CD4-positive, alpha-beta T cell treated with Interleukin-10 for 1 hour (primary cell): ENCODE results near the gene DDN.

Source experiments
- DNase-seq: peaks from one replicate; pipeline ENCODE4 v3.0.0-alpha.2; 2020

Gene DDN

GRCh38 chr12:48980389-48980952 is 18.7 kb downstream of the DDN start:
- DNase-seq: peak; percentile 46

DNA sequence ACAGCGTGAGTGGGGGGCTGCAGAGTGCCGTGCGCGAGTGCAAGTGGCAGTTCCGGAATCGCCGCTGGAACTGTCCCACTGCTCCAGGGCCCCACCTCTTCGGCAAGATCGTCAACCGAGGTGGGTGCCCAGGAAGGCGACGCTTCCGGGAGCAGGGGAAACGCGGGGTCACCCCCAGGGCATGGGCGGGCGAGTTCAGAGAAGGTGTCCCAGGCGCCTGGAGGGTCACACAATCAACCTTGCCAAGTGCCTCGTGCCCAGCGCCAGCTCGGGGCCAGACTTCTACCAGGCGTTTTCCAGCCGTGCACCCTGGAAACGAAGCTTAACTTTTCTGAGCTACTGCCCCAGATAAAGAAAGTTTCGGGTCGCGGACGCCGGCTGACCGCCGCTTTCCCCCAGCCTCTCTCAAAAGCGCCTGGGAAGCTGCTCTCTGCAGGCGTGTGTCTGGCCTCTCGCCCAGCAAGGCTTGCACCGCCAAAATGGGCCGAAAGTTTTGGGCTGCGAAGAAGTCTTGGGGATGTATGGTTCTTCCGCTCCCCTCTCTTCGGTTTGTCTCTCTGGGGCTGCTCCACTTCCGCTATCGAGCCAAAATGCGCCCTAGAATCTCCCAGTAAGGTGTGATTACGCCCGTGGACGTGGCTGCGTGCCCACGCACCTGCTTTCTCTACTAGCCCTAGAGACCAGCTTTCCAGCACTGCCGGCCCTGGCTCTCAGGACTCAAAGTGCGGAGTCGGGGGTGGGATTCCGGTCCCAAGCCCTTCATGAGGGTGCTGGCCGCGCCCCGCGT is 19.4 kb downstream of the DDN start:
- DNase-seq: peak; percentile 59

DNA sequence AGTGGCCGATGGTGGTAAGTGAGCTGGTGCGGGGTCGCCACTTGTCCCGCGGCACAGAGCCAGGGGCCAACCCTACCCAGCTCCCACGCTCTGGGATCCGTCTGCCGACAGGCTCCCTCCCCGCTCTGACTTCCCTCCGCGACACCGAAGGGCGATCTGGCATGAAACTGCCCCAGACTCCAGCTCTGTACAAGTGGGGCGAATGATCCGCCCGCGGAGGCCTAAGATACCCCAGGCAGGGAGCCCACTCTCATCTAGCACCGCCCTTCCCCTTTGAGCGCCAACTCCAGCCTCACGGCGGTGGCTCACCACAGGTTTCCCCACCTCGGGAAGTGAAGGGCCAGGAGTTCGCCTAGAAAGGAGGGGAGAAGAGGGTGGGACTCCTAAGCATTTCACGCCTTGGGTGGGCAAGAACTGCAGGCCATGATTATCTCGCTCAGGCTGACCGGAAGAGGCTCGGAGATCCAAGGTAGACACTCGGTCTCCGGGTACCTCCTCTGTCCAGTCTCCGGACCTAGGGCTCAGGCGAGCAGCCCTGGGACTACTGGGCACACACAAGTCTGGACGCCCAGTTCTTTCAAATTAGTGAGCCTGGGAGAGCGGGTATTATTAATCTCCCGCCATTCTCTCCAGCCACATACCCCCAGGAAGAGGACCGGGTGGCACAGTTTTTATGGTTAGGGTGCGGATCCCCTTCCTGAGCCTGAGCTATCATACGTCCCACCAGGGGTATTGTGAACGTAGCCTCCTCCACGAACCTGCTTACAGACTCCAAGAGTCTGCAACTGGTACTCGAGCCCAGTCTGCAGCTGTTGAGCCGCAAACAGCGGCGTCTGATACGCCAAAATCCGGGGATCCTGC is 20.2 kb downstream of the DDN start:
- no peak for DNase-seq

- DNase-seq: no peak
Measured at GRCh38 chr12:48978291-48978740, 20.9 kb downstream of the DDN start, which contains the start of gene WNT1. Gene WNT1 (plus strand): TSS chr12:48978322. CDS start chr12:48978651, 329 bp downstream.

DNA sequence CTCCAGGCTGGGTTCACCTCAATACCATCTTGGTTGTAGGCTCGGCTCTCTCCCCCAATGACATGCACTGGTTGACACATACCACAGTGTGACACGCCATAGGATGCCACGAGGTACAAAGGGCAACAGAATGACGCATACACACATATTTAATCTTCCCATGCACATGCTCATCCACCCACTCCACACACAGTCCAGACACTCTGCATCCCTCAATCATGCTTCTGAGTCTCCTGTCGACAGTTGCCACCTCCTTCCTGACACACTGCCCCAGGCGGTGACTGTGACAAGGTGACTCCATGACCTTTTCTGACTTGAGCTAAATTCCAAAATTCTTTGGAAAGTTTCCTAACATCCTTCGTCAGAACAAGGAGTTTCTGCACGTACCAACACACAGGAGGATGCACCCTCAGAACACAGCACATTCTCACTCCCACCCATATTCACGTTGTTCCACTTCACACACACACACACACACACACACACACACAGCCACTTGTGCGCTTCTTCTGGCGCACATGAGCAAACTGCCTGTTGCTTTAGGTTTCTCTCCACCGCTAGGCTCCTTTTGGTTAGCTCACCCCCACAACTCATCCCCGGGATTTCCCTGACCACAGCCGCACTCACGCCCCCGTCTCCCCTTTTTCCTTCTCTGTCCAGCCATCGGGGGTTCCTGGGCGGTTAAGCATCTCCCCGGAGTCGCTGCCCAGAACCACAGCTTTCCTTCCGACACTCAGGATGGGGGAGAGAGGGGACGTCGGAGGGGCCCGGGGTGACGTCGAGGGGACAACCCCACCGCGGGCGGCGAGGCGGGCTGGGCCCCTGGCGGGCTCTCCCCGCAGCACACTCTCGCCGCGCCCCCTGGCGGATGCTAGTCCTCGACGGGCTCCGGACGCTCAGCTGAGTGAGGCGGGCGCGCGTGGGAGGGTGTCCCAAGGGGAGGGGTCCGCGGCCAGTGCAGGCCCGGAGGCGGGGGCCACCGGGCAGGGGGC is 21.6 kb downstream of the DDN start:
- DNase-seq: peak; percentile 86

DNA sequence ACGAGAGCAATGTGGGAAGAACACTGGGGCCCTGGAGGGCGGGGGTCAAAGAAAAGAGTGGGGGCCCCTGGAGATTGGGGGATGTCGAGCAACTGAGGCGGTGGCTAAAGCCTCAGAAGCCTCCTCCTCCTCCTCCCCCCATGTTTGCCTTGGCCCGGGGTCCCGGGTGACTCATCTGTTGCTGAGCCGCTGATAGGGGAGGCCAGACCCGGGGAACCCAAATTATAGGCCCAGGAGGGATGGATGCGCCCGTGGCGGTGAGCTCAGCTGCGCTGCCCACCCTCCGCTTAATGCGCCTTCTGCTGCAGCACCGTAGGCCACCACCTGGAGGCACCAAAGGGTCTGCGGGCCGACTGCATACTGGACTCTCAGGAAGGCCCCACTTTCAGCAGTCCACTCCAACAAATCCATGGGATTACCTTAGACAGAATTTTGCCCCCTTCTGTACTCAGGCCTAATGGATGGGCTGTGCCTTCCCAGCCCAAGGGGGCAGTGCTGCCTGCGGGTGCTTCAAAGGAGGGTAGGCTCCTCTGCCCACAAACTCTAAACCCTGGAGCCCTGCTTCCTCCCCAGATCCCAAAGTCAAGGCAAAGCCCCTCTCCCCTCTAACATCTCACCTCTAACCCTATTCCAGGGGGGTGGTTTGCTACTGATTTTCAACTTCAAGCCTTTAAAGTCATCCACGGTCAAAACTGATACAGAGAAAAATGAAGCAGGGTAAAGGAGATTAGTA is 25.1 kb downstream of the DDN start:
- peak; percentile 43 for DNase-seq

DNA sequence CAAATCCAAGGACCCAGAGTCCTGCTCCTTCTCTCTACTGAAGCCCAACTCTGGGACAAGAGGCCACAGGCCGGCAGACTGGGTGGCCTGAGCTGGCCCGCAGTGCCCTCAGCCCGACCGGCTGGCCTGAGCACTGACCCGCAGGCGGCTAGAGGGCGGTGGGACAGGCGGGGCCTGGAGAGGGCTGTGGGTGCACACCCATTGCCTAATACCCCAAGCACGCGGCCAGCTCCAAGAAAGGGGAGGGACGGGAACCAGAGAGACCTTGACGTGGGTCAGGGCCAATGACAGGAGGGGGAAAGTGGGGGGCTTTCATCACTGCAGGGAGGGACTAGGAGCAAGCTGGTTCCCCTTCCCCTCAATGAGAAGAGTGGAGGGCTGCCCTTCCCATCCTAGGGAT is 25.6 kb downstream of the DDN start:
- no peak for DNase-seq

- DNase-seq: no peak
Measured at GRCh38 chr12:48972952-48973483, 26.2 kb downstream of the DDN start.

- DNase-seq: no peak
Measured at GRCh38 chr12:48972213-48972951, 26.8 kb downstream of the DDN start.

- DNase-seq: no peak
Measured at GRCh38 chr12:48970702-48971334, 28.4 kb downstream of the DDN start.

DNA sequence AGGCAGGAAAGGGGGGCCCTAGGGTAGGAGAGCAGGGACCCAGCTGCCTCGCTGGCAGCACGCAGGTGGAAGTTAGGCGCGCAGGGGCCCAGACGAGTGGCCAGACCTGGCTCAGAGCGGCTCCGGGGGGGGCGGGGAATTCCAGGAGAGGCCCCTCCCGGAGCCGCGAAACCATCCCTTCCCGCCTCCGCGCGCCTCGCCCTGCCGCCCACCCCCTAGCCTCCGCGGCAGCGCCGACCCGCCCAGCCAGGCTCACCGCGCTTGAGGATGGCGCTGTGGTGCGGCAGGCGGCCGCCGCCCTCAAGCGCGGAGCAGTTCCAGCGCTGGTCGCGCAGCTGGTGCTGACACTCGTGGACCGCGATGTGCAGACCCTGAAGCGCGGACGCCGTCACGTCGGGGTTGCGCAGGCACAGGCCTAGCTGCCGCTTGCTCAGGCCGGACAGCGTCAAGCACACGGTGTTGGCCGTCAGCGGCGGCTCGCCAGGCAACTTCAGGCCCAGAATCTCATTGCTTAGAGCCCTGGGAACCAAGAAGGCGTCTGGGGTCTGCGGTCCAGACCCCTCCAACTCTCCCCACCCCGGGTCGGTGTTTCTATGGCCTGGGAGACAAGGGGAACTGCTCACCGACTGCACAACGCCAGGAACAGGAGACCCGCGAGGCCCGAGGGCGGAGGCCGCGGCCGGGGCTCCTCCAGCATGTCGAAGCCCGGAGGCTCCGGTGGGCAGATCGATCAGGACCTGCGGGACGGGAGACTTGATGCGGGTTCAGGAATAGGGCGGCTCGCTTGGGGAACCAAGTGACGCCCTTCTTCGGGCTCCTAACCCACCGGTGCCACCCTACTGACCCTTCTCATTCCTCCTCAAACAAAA is 29.1 kb downstream of the DDN start:
- DNase-seq: peak; percentile 46

DNA sequence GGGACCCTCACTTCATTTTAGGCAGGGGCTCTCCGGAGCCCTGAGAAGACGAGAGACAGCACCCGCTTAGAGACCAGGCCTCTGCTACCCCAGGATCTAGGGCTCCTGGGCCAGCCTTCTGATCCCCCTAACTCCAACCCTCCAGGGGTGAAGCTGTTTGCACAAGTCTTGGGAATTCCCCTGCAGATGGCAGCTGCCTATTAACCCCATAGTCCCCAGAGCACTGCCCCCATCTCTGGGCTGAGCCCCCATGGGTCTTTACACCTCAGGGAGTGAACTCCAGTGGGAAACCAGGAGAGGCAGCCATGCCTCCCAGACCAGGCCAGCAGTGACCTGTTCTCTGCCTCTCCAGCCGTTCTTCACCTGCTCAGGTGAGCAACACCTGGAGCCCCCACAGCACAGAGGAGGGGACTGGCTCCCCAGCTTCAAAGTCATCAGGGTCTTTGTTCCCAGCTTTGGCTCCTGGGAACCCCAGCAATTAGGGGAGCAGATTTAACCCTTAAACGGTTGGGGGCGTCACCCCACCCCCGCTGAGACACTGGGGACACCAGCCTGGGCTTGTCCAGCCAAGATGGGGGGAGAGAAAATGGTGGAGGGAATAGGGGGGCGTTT is 29.9 kb downstream of the DDN start:
- DNase-seq: no peak

DNA sequence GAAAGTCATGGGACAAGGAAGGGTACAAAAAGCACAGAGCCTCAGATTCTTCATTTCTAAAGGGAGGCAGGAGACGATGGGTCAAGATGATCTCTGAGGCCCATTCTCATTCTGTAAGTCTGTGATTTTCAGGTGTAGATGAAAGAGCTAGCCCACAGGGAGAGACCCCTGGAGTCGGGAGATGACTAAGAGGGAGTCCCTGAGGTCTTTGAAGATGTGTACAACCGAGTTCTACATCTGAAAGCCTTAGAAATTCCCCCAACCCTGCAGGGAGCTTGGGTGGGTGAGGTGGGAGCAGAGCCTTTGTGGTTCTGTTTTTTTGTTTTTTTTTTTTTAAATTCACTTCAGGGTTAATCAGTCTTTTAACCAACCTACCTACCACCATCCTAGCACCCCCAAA is 30.7 kb downstream of the DDN start:
- no peak for DNase-seq

- no peak for DNase-seq
Measured at GRCh38 chr12:48967991-48968390, 31.2 kb downstream of the DDN start.

DNA sequence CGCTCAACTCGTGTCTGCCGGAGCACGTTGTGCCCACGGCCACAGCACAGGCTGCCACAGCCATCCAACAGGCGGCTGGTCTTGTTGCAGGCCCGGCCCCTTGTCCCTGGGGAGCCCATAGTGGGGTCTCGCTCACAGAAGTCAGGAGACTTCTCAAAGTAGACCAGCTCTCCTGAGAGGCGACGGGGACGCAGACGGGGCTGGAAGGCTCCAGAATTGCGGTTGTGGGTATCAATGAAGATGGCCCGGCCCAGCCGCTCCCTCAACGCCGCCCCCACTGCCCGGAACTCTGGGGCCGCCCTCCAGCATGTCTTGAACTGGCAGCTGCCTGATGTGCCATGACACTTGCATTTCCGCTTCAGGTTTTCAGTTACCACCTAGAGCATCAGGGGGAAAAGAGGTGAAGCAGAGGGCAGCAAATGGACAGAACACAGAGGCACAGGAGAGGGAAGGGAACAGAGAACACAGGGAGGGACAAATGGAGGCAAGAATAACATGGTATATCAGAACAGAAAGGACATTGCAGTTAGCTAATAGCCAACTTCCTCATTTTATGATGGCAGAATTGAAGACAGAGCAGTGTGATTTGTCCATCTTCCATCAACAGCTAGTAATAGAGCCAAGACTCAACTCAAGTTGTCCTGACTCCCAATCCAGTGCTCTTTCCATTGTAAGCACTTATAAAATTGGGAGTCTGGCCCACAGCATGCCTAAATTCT is 32.8 kb downstream of the DDN start:
- no peak for DNase-seq

DNA sequence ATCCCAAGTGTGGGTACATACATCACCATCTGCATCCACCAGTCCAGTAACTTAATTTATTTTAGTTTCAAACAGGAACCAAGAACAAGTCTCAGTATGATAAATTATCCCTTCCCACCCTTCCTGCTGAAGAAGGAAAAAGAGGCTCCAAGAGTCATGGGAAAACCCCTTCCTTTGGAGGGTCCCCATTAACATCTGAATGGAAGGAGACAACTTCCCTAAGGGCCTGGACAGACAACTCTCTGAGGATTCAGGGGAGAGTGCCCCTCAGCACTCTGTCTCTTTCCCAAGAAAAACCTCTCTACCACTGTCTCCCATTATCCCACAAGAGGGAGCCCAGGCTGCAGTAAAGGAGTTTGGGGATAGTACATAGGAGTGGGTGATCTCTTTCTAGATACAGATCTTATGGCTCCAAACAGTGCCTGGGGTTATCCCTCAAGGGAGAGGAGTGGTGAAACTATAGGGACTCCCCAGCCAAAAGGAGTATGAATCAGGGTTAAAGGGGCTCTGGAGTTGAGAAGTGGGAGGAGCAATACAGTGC is 33.8 kb downstream of the DDN start:
- no peak for DNase-seq

- DNase-seq: no peak
Measured at GRCh38 chr12:48961801-48962200, 37.4 kb downstream of the DDN start.

DNA sequence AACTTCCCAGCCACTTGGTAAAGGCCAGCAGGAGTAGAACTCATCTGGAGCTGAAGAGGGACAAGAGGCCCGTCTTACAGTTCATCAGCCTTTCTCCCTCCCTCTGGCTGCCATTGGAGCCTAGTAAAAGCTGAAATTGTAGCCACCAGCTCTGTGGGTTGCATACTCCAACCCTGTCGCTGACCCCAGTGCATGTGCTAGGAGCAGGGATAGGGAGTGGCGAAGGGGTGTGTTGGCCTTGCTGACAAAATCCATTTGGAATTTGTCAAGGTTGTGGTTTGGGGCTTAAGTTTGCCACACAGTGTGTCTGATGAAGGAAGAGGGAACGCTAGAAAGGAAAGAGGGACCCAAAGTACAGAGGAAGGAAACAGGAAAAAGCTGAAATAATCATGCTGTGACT is 37.8 kb downstream of the DDN start:
- DNase-seq: no peak
